Upper lobe of right lung (tissue), 1 donor: ENCODE results near the gene APOC1. TPM values are rescaled to one million over a fixed set of nuclear protein-coding genes. Genes with fewer than 3 reads are reported as not detected.

ENCODE experiments used
- ATAC-seq: fragments of 200-7000 bp; cut with Tn5 transposase; one replicate; pipeline ENCODE4 v1.9.1; 2020; ENCODE audit warnings: mild to moderate bottlenecking, moderate library complexity
- DNase-seq: peaks from one replicate; pipeline ENCODE4 v3.0.0-alpha.2; 2020
- H3K27ac ChIP-seq: fragments of 200-600 bp; one replicate; pipeline ENCODE4 v1.8.0; 2022
- H3K27me3 ChIP-seq: fragments of 200-600 bp; one replicate; pipeline ENCODE4 v1.8.0; 2022; ENCODE audit warnings: mild to moderate bottlenecking
- H3K36me3 ChIP-seq: fragments of 200-600 bp; one replicate; pipeline ENCODE4 v1.8.0; 2022
- H3K4me1 ChIP-seq: fragments of 200-600 bp; one replicate; pipeline ENCODE4 v1.8.0; 2022
- H3K4me3 ChIP-seq: fragments of 200-600 bp; one replicate; pipeline ENCODE4 v1.8.0; 2022; ENCODE audit warnings: mild to moderate bottlenecking
- H3K9me3 ChIP-seq: fragments of 200-600 bp; one replicate; pipeline ENCODE4 v1.8.0; 2022
- CTCF ChIP-seq: fragments of 200-600 bp; IDR thresholded peaks from one replicate; pipeline ENCODE4 v1.8.0; 2022; ENCODE audit warnings: antibody characterized with exemption
- intact Hi-C: fragments of 100-400 bp; cut with DNase I; formaldehyde crosslinking; loops from one replicate; pipeline ENCODE4 v1.11.0; 2022
- total RNA-seq: library from RNA; stranded (reverse); fragmentation: NEBNext Ultra II Directional; extraction: Animal tissue kit (Norgen Biotek cat#: 25700); gene quantifications from one replicate; pipeline ENCODE4 v1.2.1, GENCODE V29; 2021
- donor health status: DM: no; HTN: yes; CAD: no; lungs with severe emphysema.

The APOC1 gene
- total RNA-seq, 1 donor from 2014 or later = 558 TPM

DNA sequence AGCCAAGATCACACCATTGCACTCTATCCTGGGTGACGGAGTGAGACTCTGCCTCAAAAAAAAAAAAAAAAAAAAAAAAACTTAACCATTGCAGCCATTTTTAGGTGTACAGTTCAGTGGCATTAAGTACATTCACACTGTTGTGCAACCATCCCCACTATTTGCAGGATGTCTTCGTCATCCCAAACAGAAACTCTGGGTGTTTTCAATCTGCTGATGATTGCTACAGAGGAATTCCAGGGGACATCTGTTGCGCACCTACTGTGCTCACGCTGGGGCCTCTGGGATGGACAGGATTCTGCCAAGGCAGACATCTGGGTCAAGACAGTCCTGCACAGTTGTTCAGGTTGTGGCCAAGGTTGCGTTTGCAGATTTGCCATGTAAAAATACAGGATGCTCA is 25.3 kb downstream of the APOC1 start:
- ATAC-seq = no peak
- intact Hi-C loops = no loop called here
- Histone ChIP-seq H3K4me3 (no peak overlapping the region), H3K36me3 (no peaks in the 10 kb centered on the region), H3K27ac (no peak overlapping the region), H3K4me1 (no peaks in the 10 kb centered on the region), H3K27me3 (no peaks in the 10 kb centered on the region), H3K9me3 (no peaks in the 10 kb centered on the region)
- DNase-seq = no peak
- no peak for TF ChIP-seq CTCF

- TF ChIP-seq CTCF = no peak
- intact Hi-C loops = no loop called here
- ATAC-seq = no peak
- Histone ChIP-seq H3K27me3 (no peaks in the 10 kb centered on the region), H3K4me3 (no peak within 1 kb of the TSS), H3K36me3 (no peaks in the 10 kb centered on the region), H3K4me1 (no peaks in the 10 kb centered on the region), H3K9me3 (no peaks in the 10 kb centered on the region), H3K27ac (no peak within 1 kb of the TSS)
- no peak for DNase-seq
Observed at GRCh38 chr19:44942067-44942571, 27.7 kb downstream of the APOC1 start, which contains the start of gene APOC4. Gene APOC4, plus strand, starts transcription at chr19:44942237. Its CDS starts 41 bp downstream, at chr19:44942278.

DNA sequence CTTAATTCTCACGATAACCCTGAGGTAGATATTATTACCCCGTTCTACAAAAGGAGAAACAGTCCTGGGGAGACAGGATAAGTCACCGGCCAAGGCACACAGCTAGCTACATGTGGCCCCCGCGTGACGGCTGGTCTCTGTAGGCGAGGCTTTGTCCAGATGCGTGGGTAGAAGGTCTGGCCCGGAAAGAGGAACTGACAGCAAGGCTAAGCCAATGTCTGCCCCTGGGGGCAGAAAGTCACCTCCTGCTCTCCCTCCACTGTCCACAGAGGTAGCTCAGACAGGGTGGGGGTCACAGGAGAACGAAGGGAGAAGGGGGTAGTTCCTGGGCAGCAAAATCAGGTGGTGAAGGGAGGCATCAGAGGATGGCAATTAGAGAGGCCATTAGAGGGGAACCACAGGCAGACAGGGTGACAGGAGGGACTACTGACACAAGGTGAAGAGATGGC is 29.4 kb downstream of the APOC1 start:
- intact Hi-C loops = no loop called here
- no peaks in the 10 kb centered on the region for H3K4me1 ChIP-seq
- no peak for TF ChIP-seq CTCF
- no peak overlapping the region for H3K4me3 ChIP-seq
- H3K9me3 ChIP-seq = no peaks in the 10 kb centered on the region
- no peaks in the 10 kb centered on the region for H3K27me3 ChIP-seq
- no peaks in the 10 kb centered on the region for H3K36me3 ChIP-seq
- DNase-seq (peak; percentile 91), ATAC-seq (peak; percentile 93)
- peak overlapping the region; percentile 17 for H3K27ac ChIP-seq

GRCh38 chr19:44947041-44947581 is 32.7 kb downstream of the APOC1 start:
- H3K27ac ChIP-seq = no peak overlapping the region
- ATAC-seq (no peak), DNase-seq (no peak)
- no peak overlapping the region for H3K4me3 ChIP-seq
- H3K9me3 ChIP-seq = no peaks in the 10 kb centered on the region
- H3K36me3 ChIP-seq = peaks cover 12% of the 10 kb centered on the region
- intact Hi-C loops = no loop called here
- no peaks in the 10 kb centered on the region for H3K27me3 ChIP-seq
- TF ChIP-seq CTCF = no peak
- no peaks in the 10 kb centered on the region for H3K4me1 ChIP-seq

DNA sequence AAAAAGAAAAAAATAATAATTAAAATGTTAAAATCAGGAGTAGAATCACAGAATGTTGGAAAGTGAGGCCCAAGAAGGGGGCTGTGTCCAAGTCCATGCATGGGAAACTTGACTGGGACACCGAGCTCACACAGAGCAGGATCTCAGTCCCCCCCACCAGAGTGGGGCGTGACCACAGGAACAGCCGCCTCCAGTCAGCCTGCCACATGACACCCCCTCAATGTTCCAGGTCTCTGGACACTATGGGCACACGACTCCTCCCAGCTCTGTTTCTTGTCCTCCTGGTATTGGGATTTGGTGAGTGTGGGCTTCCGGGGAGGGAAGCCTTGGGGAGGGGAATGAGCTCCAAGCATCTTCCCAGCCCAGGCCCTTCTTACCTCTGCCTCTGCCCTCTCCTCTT is 33.8 kb downstream of the APOC1 start:
- Histone ChIP-seq H3K27ac (no peak overlapping the region), H3K4me1 (no peaks in the 10 kb centered on the region), H3K9me3 (no peaks in the 10 kb centered on the region), H3K27me3 (no peaks in the 10 kb centered on the region), H3K4me3 (no peak overlapping the region), H3K36me3 (peaks cover 12% of the 10 kb centered on the region)
- DNase-seq (no peak), ATAC-seq (peak; percentile 42)
- intact Hi-C loops = no loop called here
- no peak for TF ChIP-seq CTCF
